GM19035 (cell line): ENCODE data around the gene RNF19B.

ENCODE experiments used
- ATAC-seq: cut with Tn5 transposase; IDR thresholded peaks from one replicate; pipeline ENCODE4 v1.9.1; 2021; ENCODE audit not compliant: unreplicated experiment

RNF19B gene

DNA sequence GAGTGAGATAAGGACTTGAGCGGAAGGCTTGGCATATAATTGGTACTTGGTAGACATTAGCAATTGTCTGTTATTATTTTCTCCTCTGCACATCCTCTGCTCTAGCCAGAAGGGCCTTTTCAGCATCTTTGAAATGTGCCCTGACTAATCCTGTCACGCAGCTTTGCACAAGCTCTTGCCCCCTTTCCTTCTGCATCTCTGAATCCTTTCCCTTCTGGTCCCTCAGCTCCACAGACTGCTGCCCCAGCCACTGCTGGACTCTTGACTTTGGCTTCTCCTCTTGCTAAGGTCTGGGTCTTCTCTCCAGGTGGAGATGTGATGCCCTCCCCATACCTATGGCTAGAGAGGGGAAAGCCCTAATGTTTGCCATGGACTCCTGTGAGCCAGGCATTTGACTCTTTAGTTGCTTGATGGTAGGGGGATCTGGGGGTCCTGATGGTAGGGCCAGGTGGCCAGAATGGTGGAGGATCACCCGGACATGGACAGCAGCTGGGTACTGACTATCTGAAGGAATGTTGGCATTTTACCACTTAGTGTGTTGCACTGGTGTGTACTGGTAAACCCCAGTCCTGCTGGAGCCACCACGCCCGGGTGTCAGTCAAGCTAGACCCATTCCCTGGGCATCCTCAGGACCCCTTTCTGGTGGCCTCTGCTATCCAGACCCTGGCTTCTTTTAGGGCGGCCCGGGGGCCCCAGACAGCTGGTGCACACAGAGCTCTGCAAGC lies 73.9 kb downstream of the RNF19B start:
- ATAC-seq: no peak

DNA sequence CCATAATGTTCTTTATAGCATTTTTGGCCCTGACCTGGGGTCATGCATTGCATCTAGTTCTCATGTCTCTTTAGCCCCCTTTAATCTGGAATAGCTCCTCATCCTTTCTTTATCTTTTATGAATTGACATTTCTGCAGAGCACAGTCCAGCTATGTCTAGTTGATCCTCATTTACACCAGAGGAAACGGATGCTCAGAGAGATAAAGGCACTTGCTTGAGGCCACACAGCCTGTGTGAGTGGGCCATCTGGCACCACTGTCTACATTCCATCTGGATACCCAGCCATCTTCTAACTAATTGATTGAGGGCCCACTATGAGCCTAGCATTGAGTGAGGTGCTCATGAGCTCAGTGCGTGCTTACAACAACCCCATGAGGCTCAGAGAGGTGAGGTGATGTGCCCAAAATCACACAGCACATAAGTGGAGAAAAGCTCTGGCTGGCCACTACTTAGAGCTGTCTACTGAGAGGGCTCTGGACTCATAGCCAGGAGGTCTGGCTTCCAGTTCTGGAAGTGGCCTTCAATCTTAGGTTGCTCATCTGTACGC lies 74.8 kb downstream of the RNF19B start:
- no peak for ATAC-seq

DNA sequence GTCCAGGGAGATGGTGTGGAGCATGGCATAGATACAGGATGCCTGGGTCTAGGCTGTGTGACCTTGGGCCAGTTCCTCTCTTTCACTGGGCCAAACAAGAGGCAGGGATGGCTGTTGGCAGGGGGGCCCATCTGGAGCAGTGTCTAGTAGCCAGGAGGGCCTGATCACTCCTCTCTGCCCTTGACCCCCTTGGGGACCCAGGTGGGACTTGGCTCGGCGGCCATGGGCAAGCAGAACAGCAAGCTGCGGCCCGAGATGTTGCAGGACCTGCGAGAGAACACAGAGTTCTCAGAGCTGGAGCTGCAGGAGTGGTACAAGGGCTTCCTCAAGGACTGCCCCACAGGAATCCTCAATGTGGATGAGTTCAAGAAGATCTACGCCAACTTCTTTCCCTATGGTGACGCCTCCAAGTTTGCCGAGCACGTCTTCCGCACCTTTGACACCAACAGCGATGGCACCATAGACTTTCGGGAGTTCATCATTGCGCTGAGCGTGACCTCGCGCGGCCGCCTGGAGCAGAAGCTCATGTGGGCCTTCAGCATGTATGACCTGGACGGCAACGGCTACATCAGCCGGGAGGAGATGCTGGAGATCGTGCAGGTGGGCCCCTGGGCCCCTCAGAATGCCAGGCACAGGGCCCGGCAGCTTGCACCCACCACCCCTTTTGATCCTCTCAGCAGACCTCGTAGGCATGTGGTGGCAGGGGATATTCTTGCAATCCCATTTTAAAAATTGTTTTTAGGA lies 75.8 kb downstream of the RNF19B start:
- ATAC-seq: no peak

DNA sequence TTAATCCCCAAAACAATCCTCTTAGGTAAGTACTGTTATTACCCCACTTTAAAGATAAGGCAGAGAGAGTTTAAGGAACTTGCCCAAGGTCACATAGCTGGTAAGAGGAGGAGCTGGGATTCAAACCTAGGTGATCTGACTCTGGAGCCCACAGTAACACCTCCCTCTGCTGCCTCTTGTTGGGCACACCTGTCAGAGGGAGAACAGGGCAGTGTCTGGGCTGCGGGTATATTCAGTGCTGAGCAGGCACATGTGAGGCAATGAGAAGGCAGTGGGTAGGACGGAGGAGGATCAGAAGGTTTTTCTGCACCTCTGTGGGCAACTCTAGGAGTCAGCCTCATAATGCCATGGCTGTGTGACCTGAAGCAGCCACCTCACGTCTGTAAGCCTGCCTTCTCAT lies 76.5 kb downstream of the RNF19B start:
- no peak for ATAC-seq

DNA sequence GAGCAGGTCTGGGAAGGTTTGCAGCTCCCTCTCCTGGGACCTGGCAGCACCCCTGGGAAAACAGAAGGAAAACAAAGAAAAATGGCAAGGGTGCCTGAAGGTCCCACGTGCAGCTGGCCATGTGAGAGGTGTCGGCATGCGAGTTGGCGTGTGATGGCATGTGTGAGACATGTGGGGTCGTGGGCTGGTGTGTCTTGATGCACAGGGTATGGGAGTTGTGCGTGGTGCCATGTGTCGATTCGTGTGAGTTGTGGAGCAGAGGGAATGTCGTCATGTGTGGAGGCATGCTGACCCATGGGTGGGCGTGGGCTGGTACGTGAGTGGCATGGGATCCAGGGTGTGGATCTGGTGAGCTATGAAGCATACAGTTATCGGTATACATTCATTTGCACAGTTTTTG lies 77.0 kb downstream of the RNF19B start:
- ATAC-seq: no peak

DNA sequence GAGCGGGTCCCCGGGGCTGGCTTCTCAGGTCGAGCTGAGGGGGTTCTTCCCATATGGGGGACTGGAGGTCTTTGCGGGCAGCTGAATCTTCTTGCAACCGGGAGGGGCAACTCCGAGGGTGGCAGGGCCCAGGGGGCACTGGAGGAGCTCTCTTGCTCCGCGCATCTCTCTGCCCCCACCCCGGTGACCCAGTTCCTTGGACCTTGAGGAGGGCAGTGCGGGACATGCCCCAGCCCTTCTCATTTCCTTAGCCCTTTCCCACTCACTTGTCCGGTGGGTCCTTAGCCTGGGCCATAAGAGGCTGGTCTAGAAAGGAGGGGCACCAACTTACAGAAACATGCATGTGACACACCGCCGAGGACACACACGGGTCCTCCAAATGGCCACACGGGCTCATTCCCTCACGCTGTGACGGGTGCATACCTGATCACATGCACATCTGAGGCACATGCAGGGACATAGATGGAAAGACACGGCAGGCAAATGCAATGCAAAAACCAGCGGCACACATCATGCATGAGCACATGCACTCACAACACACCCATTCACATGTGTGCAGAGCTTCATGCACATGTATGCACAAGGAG lies 77.7 kb downstream of the RNF19B start:
- no peak for ATAC-seq
